ENCODE results near the gene NPAS2.

The NPAS2 gene

DNA sequence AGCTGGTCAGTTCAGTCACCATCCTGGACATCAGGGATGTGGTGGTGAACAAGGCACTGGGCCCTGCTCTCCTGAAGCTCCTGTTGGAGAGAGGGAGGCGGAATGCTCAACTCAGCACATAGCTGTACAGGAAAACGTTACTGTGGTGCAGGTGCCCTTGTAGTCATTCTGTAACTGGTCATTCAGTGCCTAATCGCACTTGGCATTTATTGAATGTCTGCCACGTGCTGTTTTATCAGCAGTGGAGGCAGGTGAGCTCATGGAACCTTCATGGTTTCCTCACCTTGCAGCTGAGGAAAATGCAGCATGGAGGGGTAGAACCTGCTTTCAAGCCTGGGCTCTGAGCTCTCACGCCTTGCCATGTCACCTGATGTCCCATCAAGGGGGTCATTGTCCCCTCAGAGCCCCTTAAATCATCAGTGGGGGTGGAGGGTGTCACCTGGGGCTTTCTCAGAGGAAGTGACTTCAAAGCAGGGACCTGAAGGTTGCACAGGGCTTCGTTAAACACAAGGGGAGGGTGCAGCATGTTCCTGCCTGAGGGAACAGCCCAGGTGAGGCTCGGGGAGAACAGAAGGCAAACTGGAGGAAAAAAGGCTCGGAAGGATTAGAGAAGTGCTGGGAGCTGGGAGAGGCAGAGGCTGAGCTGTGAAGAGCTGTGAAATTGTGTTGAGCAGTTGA, 126.1 kb downstream of the NPAS2 start:
- DNase-seq (no peak), ATAC-seq (no peak)
- no peaks in the 10 kb centered on the region for H3K36me3 Mint-ChIP-seq (ENCODE audit: low read depth)
- no peaks in the 10 kb centered on the region for H3K9me3 Mint-ChIP-seq
- H3K27ac Mint-ChIP-seq, result no peak overlapping the region
- no peak overlapping the region for H3K4me3 Mint-ChIP-seq
- H3K27me3 Mint-ChIP-seq, result no peaks in the 10 kb centered on the region
- peaks cover 9% of the 10 kb centered on the region for H3K4me1 Mint-ChIP-seq

DNA sequence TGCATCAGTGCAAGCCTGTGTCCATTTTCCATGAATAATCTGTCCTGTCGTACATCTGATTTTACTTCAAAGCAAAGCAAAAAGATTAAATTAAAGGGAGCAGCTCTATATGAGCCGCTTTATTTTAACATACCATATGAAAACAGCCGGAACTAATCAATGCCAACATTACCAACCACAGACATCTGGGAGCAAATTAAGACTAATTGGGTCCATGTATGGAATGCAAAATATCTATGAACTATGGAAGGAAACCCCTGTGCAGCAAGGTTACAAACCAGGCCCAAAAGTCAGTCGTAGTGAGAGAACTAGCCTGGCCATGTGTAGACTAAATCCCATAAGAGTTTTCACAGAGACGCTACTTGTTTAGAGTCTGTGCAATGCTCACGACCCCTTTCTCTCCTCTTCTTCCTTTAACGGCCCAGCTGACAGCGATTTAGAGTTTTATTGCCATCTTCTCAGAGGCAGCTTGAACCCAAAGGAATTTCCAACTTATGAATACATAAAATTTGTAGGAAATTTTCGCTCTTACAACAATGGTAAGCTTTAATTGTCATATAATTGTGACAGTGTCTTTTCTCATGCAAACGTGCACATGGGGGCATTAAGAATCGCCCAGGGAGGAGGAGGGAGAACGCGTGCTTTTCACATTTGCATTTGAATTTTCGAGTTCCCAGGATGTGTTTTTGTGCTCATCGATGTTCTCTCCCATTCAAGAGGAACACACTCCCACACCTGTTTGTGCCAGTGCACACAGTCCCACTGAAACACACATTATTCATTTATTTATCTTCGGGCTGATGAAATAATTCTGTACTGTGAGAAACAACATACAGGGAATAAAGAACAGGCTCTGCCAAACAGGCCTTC, 129.2 kb downstream of the NPAS2 start:
- Mint-ChIP-seq H3K4me3 (no peak overlapping the region), H3K27ac (no peak overlapping the region)

DNA sequence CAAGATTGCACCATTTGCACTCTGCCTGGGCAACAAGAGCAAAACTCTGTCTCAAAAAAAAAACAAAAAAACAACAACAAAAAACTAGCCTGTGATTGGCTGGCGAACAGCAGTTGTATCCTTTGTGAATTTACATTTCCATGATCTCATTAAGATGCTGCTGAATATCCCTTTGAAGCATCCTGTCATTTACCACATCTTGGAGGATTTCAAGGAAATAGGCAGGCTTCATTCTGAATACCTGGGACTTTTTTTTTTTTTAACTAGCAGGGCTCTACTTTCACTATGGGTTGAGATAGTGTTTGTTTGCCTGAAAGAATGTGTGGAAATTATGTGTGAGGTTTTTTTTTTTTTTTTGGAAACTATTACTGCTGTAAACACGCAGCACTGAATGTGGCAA, 132.6 kb downstream of the NPAS2 start:
- H3K9me3 Mint-ChIP-seq, result no peaks in the 10 kb centered on the region
- peaks cover 22% of the 10 kb centered on the region for H3K4me1 Mint-ChIP-seq
- H3K27me3 Mint-ChIP-seq, result no peaks in the 10 kb centered on the region
- no peak for DNase-seq
- H3K27ac Mint-ChIP-seq, result peak overlapping the region; percentile 75
- ATAC-seq, result peak; percentile 34
- H3K36me3 Mint-ChIP-seq (ENCODE audit: low read depth), result no peaks in the 10 kb centered on the region
- no peak overlapping the region for H3K4me3 Mint-ChIP-seq

More for the DNA sequence above, 129.2 kb downstream of the NPAS2 start:
- H3K36me3 Mint-ChIP-seq (ENCODE audit: low read depth), result no peaks in the 10 kb centered on the region
- no peaks in the 10 kb centered on the region for H3K27me3 Mint-ChIP-seq
- DNase-seq, result no peak
- peaks cover 22% of the 10 kb centered on the region for H3K4me1 Mint-ChIP-seq
- ATAC-seq, result no peak
- no peaks in the 10 kb centered on the region for H3K9me3 Mint-ChIP-seq

DNA sequence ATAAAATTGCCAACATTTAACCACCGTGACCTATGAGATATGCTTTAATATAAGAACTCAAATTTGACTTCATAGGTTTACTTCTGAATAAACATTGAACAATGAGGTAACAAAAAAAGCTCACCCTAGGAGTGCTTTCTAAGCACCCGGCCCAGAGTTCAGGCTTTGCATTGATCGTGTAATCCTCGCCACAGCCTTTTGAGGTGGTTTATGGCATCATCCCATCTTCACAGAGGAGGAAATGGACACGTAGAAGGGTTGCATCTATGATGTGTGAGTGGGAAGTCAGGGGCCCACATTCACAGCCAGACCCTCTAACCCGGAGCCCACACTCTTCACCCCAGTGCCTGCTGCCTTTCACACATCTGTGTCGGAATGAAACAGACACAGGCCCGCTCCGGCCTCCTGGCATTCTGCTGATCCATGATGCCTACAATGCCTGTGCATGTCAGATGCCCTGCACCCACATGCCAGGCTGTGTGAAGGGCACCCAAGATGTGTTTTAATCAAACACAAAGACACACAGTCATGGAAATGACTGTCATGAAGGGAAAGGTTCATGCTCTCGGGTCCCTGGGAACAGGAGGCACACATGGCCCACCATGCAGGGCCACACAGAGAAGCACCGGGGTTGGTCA, 133.6 kb downstream of the NPAS2 start:
- no peak overlapping the region for H3K27ac Mint-ChIP-seq
- no peaks in the 10 kb centered on the region for H3K9me3 Mint-ChIP-seq
- H3K4me3 Mint-ChIP-seq, result no peak overlapping the region
- H3K36me3 Mint-ChIP-seq (ENCODE audit: low read depth), result no peaks in the 10 kb centered on the region
- peak; percentile 13 for DNase-seq
- no peaks in the 10 kb centered on the region for H3K27me3 Mint-ChIP-seq
- peak; percentile 70 for ATAC-seq
- peaks cover 22% of the 10 kb centered on the region for H3K4me1 Mint-ChIP-seq

DNA sequence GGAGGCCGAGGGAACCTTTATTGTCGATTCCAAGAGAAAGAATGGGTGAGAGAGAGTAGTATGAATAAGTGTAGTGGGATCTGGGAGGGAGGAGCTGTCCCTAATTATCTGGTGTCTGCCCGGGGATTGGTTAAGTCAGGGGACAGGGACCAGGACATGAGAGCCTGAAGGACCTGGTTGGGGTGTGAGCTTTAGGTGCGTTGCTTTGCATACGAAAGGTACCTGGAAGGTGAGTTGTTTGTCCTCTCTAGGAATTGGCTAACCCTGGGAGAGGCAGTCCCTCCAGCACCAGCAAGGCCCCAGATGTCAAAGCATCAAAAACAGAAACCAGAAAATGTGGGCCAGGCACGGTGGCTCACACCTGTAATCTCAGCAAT, 134.1 kb downstream of the NPAS2 start:
- no peak for DNase-seq
- no peak overlapping the region for H3K27ac Mint-ChIP-seq

DNA sequence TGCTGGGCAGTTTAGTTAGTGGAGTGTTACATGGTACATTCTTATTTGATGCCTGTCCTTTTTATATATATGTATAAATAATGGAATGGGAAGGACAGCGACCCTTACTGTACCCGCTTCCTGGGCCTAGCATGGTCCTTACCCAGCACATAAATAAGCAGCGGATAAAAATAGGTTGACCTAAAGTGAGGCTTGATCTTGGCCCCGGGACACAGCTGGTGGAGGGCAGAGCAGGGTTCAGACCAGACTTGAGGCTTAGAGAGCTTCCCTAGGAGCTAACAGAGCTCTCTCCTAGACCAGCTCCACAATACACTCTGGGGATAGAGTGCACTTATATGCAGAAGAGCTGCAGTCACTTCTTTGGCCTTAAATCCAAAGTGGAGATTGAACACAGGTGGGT, 135.3 kb downstream of the NPAS2 start:
- no peaks in the 10 kb centered on the region for H3K27me3 Mint-ChIP-seq
- DNase-seq, result no peak
- no peak overlapping the region for H3K27ac Mint-ChIP-seq
- H3K36me3 Mint-ChIP-seq (ENCODE audit: low read depth), result no peaks in the 10 kb centered on the region
- no peak for ATAC-seq
- peaks cover 22% of the 10 kb centered on the region for H3K4me1 Mint-ChIP-seq
- no peaks in the 10 kb centered on the region for H3K9me3 Mint-ChIP-seq
- no peak overlapping the region for H3K4me3 Mint-ChIP-seq

More for the DNA sequence above, 134.1 kb downstream of the NPAS2 start:
- H3K36me3 Mint-ChIP-seq (ENCODE audit: low read depth), result no peaks in the 10 kb centered on the region
- no peaks in the 10 kb centered on the region for H3K27me3 Mint-ChIP-seq
- no peak for ATAC-seq
- no peaks in the 10 kb centered on the region for H3K9me3 Mint-ChIP-seq
- H3K4me3 Mint-ChIP-seq, result no peak overlapping the region
- peaks cover 22% of the 10 kb centered on the region for H3K4me1 Mint-ChIP-seq

DNA sequence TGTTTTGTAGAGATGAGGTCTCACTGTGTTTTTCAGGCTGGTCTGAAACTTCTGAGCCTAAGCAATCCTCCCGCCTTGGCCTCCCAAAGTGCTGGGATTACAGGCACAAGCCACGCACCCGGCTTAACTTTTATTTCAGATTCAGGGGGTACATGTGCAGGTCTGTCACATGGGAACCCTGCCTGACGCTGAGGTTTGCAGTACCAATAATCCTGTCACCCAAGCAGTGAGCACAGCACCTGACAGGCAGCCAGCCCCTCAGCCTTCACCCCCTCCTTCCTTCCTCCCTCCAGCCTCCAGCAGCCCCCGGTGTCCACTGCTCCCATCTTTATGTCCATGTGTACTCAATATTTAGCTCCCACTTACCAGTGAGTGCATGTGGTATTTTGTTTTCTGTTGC, 136.1 kb downstream of the NPAS2 start:
- Mint-ChIP-seq H3K27me3 (no peaks in the 10 kb centered on the region), H3K4me3 (no peak overlapping the region), H3K27ac (no peak overlapping the region), H3K9me3 (no peaks in the 10 kb centered on the region), H3K4me1 (peaks cover 22% of the 10 kb centered on the region), H3K36me3 (ENCODE audit: low read depth) (no peaks in the 10 kb centered on the region)
- DNase-seq (no peak), ATAC-seq (no peak)

DNA sequence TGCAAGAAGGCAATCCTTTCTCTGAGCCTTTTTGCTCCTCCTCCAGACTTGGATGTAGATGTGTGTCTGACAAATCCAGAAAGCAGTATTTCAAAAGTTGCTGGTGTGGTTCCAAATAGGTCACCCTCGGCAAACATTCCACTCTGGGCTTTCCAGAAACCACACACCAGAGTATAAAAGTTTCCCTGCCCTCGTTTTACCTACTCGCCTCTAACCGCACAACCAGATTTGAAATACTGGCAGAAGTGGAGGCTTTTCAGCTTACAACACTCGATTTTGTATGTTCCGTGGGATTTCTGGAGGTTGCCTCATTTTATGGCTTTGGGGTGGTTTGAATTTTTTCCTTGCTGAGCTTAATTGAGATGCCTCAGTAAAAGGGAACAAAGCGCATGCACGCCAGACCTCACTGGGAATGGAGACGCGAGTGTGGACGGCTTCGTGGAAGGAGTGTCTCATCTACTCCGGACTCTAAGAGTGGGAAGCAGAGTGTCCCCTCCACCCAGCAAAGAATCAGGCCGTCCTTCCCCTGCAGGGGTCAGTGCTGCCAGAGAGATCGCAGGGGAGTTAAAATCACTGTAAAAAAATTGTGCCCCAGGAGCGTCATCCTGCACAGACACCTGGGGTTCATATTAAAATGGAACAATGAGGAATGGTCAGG, 138.2 kb downstream of the NPAS2 start:
- Mint-ChIP-seq H3K36me3 (ENCODE audit: low read depth) (no peaks in the 10 kb centered on the region), H3K4me1 (peaks cover 9% of the 10 kb centered on the region), H3K4me3 (no peak overlapping the region), H3K27me3 (no peaks in the 10 kb centered on the region), H3K9me3 (no peaks in the 10 kb centered on the region), H3K27ac (no peak overlapping the region)
- ATAC-seq (no peak), DNase-seq (no peak)

DNA sequence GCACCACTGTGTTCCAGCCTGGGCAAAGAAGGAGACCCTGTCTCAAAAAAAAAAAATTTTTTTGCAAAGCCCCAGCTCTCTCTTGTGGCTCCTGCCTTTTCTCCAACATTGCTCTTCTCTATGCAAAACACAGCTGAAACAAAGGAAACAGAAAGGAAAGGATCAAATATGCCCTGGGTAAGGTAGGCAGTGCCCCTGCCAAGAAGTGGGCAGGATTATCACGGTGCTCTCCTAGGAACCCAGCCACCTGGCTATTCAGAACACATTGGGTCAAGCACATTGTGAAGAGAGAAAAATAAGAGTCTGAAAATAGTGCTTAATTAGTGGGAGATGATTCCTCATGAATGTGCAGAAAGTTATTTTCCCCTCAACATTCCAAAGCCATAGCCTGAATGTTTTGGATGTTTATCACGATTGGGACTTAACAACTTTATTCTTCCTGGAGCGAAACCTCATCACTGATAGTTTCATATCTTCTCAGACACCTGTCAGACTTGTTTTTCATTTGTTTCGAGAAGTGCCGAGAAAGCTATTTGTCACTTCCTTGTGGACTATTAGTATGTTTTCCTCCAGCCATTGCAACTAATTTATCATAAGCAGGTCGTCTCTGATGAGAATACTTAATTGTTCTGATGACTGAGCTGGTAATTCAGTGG, 139.4 kb downstream of the NPAS2 start:
- no peak overlapping the region for H3K27ac Mint-ChIP-seq
- DNase-seq (no peak), ATAC-seq (no peak)
- H3K4me3 Mint-ChIP-seq, result no peak overlapping the region
- no peaks in the 10 kb centered on the region for H3K36me3 Mint-ChIP-seq (ENCODE audit: low read depth)
- no peaks in the 10 kb centered on the region for H3K27me3 Mint-ChIP-seq
- H3K9me3 Mint-ChIP-seq, result no peaks in the 10 kb centered on the region
- no peaks in the 10 kb centered on the region for H3K4me1 Mint-ChIP-seq

DNA sequence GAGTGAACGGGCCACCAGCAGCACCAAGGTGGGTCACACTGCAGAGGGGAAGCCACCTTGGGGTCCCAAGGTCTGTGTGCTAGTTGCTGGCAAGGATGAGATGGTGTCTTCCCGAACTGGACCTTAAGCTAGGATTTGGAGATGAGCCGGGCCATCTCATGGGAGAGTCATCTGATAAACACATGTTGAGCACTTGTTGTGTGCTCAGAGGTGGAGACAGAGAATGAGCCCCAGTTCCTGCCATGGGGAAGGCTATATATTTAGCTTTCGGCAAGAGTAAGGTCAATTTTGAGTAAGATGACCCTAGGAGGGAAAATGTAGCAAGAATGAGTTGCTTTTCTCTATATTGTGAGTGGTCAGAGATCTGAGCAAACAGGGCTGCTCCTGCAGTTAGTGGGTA, 140.7 kb downstream of the NPAS2 start:
- H3K4me3 Mint-ChIP-seq, result no peak overlapping the region
- H3K27me3 Mint-ChIP-seq, result no peaks in the 10 kb centered on the region
- no peaks in the 10 kb centered on the region for H3K4me1 Mint-ChIP-seq
- H3K27ac Mint-ChIP-seq, result no peak overlapping the region
- H3K9me3 Mint-ChIP-seq, result no peaks in the 10 kb centered on the region
- no peak for ATAC-seq
- DNase-seq, result no peak
- H3K36me3 Mint-ChIP-seq (ENCODE audit: low read depth), result no peaks in the 10 kb centered on the region

DNA sequence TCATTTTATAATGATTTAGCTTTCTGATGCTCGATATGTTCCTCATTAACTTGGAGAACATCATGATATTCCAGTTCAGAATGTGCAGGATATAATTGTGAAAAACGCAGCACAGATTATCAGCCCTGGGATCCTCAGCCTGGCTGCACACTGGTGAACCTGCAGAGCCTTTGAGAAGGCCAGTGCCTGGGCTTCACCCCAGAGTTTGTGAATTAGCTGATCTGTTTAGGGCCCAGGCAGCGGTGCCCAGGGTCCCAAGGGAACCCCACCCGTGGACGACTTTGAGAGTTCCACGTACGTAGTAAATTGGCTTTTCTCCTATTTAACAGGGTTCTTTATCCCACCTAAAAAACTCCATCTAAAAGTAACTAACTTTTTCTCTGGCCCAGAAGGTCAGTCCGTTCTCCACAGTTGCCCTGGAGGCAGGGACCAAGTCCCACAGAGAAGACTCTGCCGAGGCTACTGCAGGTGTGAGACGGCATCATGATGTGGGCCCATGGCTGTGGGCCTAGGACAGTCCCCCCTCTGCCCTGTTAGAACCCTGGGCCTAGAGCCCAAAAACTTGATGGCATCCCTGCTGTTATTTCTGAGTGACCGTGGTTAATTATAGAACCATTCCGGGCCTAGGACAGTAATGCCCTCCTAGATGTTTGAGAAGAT, 142.6 kb downstream of the NPAS2 start:
- H3K27ac Mint-ChIP-seq, result no peak overlapping the region
- no peaks in the 10 kb centered on the region for H3K36me3 Mint-ChIP-seq (ENCODE audit: low read depth)
- H3K4me3 Mint-ChIP-seq, result no peak overlapping the region
- no peaks in the 10 kb centered on the region for H3K9me3 Mint-ChIP-seq
- H3K27me3 Mint-ChIP-seq, result no peaks in the 10 kb centered on the region
- ATAC-seq, result no peak
- DNase-seq, result no peak
- H3K4me1 Mint-ChIP-seq, result no peaks in the 10 kb centered on the region

DNA sequence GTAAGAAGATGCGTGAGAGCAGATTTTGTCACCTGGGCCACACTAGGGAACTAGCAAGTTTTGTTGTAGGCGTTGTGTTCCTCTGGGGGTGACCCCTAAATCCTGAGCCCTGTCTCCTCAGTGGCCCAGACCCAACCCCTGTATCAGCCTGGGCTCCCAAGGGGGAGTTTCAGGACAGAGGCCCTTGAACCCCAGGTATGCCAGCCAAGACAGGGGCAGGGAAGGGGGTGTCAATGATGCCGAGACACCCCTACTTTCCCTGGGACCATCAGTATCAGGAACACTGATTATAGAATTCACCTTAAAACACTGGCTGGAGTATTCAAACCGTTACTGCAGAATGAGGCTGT, 143.1 kb downstream of the NPAS2 start:
- H3K9me3 Mint-ChIP-seq, result no peaks in the 10 kb centered on the region
- no peaks in the 10 kb centered on the region for H3K27me3 Mint-ChIP-seq
- no peak for DNase-seq
- ATAC-seq, result no peak
- no peak overlapping the region for H3K4me3 Mint-ChIP-seq
- no peaks in the 10 kb centered on the region for H3K36me3 Mint-ChIP-seq (ENCODE audit: low read depth)
- no peaks in the 10 kb centered on the region for H3K4me1 Mint-ChIP-seq
- H3K27ac Mint-ChIP-seq, result no peak overlapping the region

DNA sequence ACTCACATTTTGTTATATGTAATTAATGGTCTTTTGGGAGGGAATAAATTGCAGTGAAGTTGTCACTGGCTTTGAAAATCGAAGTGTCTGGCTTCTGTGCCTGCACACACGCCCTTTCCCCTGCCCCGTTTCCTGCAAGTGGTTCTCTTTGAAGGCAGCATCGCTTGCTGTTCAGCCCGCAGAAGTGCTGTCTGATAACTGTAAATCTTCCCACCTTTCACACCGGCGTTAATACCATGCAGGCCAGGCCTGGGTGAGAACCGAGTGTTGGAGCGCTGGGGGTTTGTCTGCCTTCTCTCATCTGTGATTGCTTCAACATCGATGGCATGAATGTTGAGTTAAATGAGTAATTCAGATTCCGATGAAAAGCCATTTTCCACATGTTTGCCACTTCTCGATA, 144.3 kb downstream of the NPAS2 start:
- no peaks in the 10 kb centered on the region for H3K9me3 Mint-ChIP-seq
- ATAC-seq (no peak), DNase-seq (no peak)
- no peak overlapping the region for H3K4me3 Mint-ChIP-seq
- no peaks in the 10 kb centered on the region for H3K36me3 Mint-ChIP-seq (ENCODE audit: low read depth)
- H3K27ac Mint-ChIP-seq, result no peak overlapping the region
- no peaks in the 10 kb centered on the region for H3K27me3 Mint-ChIP-seq
- H3K4me1 Mint-ChIP-seq, result no peaks in the 10 kb centered on the region

DNA sequence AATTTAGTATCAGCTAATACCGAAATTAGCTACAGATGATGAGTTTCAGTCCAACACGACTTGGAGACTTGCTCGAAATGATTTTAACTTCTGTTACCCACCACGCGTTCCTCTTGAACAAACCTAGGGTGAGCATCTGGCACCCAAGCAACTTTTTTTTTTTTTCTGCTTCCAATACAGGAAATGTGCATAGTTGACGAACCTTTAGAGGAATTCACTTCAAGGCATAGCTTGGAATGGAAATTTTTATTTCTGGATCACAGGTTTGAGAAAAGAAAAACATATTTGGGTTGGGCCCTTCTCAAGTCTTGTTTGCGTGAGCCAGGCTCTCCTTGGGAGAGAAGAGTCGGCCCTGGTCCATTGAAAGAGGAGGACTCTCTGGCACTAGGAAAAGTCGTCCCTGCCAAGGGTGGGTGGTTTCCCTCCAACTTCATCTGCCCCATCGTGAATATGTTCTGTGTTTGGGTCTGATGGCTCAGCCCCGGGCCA, 144.8 kb downstream of the NPAS2 start:
- DNase-seq (no peak), ATAC-seq (no peak)
- Mint-ChIP-seq H3K4me3 (no peak overlapping the region), H3K4me1 (no peaks in the 10 kb centered on the region), H3K27ac (no peak overlapping the region), H3K9me3 (no peaks in the 10 kb centered on the region), H3K27me3 (no peaks in the 10 kb centered on the region), H3K36me3 (ENCODE audit: low read depth) (no peaks in the 10 kb centered on the region)

Data from activated naive CD8-positive, alpha-beta T cell treated with anti-CD3 and anti-CD28 coated beads, Interleukin-2, amount 50 U/mL, for 24 hours (primary cell).